ENCODE measurements around the gene RAB4A. TPM values are rescaled to one million over a fixed set of nuclear protein-coding genes. Genes with fewer than 3 reads are reported as not detected.

Gene RAB4A, protein sequence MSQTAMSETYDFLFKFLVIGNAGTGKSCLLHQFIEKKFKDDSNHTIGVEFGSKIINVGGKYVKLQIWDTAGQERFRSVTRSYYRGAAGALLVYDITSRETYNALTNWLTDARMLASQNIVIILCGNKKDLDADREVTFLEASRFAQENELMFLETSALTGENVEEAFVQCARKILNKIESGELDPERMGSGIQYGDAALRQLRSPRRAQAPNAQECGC
- total RNA-seq = 10 to 100 TPM; 34.8 to 54.9 TPM
- 10 to 100 TPM; 50.5 to 64.0 (median 58.5) TPM for polyA plus RNA-seq (ENCODE audit: insufficient read length in 6 of 6)
- long read RNA-seq, donor 1, transcript RAB4A-201 (8 exons, 2,966 nt) = major isoform, 35 of 36 reads
- long read RNA-seq, donor 1, partial matches to known transcripts = 0 of 36 reads
- long read RNA-seq, donor 1, other reads (novel, unspliced or antisense) = 0 of 36 reads
- long read RNA-seq, donor 2, transcript RAB4A-201 (8 exons, 2,966 nt) = major isoform, 27 of 42 reads
- long read RNA-seq, donor 2, partial matches to known transcripts = 15 of 42 reads
- long read RNA-seq, donor 2, other reads (novel, unspliced or antisense) = 0 of 42 reads
- long read RNA-seq, donor 3, transcript RAB4A-201 (8 exons, 2,966 nt) = major isoform, 28 of 29 reads
- long read RNA-seq, donor 3, partial matches to known transcripts = 0 of 29 reads
- long read RNA-seq, donor 3, other reads (novel, unspliced or antisense) = 0 of 29 reads
- long read RNA-seq, donor 4, transcript RAB4A-205 (6 exons, 2,799 nt) = minor isoform, 5 of 27 reads
- long read RNA-seq, donor 4, transcript RAB4A-201 (8 exons, 2,966 nt) = major isoform, 16 of 27 reads
- long read RNA-seq, donor 4, partial matches to known transcripts = 3 of 27 reads
- long read RNA-seq, donor 4, other reads (novel, unspliced or antisense) = 2 of 27 reads
- long read RNA-seq, donor 5, transcript RAB4A-201 (8 exons, 2,966 nt) = major isoform, 24 of 24 reads
- long read RNA-seq, donor 5, partial matches to known transcripts = 0 of 24 reads
- long read RNA-seq, donor 5, other reads (novel, unspliced or antisense) = 0 of 24 reads
- long read RNA-seq, donor 6, transcript RAB4A-201 (8 exons, 2,966 nt) = major isoform, 31 of 46 reads
- long read RNA-seq, donor 6, partial matches to known transcripts = 12 of 46 reads
- long read RNA-seq, donor 6, other reads (novel, unspliced or antisense) = 0 of 46 reads
- long read RNA-seq, donor 7, transcript RAB4A-201 (8 exons, 2,966 nt) = major isoform, 11 of 11 reads
- long read RNA-seq, donor 7, partial matches to known transcripts = 0 of 11 reads
- long read RNA-seq, donor 7, other reads (novel, unspliced or antisense) = 0 of 11 reads
- long read RNA-seq, donor 8, transcript RAB4A-201 (8 exons, 2,966 nt) = major isoform, 29 of 31 reads
- long read RNA-seq, donor 8, partial matches to known transcripts = 0 of 31 reads
- long read RNA-seq, donor 8, other reads (novel, unspliced or antisense) = 0 of 31 reads
- long read RNA-seq, donor 9 = 0 reads
- long read RNA-seq, donor 10, transcript RAB4A-201 (8 exons, 2,966 nt) = major isoform, 27 of 33 reads
- long read RNA-seq, donor 10, partial matches to known transcripts = 2 of 33 reads
- long read RNA-seq, donor 10, other reads (novel, unspliced or antisense) = 0 of 33 reads
- long read RNA-seq, donor 11, transcript RAB4A-201 (8 exons, 2,966 nt) = major isoform, 43 of 43 reads
- long read RNA-seq, donor 11, partial matches to known transcripts = 0 of 43 reads
- long read RNA-seq, donor 11, other reads (novel, unspliced or antisense) = 0 of 43 reads
- long read RNA-seq, donor 12, transcript RAB4A-201 (8 exons, 2,966 nt) = major isoform, 23 of 24 reads
- long read RNA-seq, donor 12, partial matches to known transcripts = 0 of 24 reads
- long read RNA-seq, donor 12, other reads (novel, unspliced or antisense) = 0 of 24 reads

DNA sequence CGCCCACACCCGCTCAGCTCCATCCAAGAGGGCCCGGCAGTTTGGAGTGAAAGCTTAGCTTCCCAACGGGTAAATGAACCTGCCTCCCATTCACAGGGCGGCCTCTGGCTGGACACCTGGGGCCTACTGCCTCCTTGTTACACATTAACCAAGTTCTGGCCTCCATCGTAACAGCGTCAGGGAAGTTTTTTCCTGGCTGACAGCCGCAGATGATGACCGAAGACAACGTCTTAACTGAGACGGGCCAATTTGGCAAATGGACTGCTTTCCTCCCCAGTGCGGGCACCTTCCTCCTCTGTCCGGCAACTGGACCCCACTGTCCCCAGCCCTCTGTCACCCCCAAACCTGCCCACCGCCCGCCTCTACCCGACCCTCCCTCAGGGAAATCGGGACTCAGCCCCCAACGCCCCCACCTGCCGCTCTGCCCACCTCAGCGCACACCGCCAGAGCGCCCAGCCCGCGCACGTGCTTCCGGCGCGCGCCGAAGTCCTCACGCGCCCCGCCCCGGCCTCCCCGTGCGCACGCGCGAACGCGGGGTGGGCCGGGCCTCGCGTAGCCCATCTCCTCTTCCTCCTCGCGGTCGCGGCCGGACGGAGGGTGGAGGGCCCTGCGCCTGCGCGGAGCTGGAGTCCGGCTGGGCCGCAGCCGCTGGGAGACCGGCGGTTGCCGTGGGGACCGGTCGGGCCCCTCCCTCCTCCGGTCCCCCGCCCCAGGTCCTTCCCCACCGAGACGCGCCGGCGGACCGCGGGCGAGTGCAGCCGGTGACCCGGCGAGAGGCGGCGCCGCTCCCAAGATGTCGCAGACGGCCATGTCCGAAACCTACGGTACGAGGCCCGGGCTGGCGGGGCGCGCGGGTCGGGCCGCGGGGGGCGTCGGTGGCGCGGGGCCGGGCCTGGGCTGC lies at the start of gene RAB4A:
Gene RAB4A (plus strand): TSS at position 565 of the 901 bp plus-strand sequence. CDS start 229 bp downstream, at position 794.
- Histone ChIP-seq H3K4me1 (peaks cover 19 to 35% of the 10 kb centered on the region in 2 donors), H3K4me3 (peak within 1 kb of the TSS; percentile 52 to 67), H3K27ac (peak within 1 kb of the TSS; percentile 69 to 70), H3K9me3 (peaks cover 0 to 7% of the 10 kb centered on the region in 2 donors), H3K27me3 (no peaks in the 10 kb centered on the region), H3K36me3 (no peaks in the 10 kb centered on the region)
- TF ChIP-seq CTCF (IDR thresholded peaks at IDR 0.05) = no peak
- ATAC-seq = peak; percentile 93
- DNase-seq = peak; percentile 78 to 98 (median 90)
- intact Hi-C loops (cut with DNase I) = no loop called here

DNA sequence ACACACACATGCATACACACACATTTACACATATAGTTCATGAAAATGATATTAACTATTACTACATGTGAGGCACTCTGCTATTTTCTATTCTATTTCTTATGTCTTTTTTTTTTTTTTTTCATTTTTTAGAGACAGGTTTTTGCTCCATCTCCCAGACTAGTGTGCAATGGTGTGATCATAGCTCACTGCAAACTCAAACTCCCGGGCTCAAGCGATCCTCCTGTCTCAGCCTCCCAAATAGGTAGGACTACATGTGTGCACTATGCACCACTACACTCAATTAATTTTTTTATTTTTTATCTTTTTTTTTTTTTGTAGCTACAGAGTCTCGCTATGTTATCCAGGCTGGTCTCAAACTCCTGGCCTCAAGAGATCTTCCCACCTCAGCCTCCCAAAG lies 48.8 kb upstream of the RAB4A start:
- ATAC-seq = no peak
- peaks cover 0 to 7% of the 10 kb centered on the region in 2 donors for H3K4me1 ChIP-seq
- H3K36me3 ChIP-seq = no peaks in the 10 kb centered on the region
- intact Hi-C loops (cut with DNase I) = loop anchor here in 1 of 2 donors (10.0 kb wide), 1 partner anchor 487 kb away; the partner anchor contains the start of gene RHOU
- H3K9me3 ChIP-seq = no peaks in the 10 kb centered on the region
- no peak for TF ChIP-seq CTCF (IDR thresholded peaks at IDR 0.05)
- H3K27me3 ChIP-seq = no peaks in the 10 kb centered on the region
- no peak overlapping the region for H3K4me3 ChIP-seq
- H3K27ac ChIP-seq = no peak overlapping the region
- DNase-seq = no peak

DNA sequence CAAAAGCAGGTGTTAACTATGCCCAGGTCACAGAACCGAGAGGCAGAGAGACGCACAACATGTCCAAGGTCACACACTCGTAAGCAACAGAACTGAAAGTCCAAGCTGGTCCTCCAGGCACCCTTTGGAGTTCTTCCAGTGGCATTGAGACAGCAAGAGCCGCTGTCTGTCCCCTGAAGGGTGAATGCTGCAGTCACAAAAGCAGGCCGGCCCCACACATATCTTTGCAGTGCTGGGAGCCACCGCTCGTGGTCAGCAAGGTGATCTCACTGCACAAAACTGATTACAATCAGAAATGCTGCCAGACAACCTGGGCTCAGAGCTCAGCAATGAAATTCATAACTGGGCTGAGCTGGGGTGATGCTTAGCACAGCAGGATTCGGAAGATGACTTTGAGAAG lies 47.4 kb upstream of the RAB4A start:
- Histone ChIP-seq H3K9me3 (no peaks in the 10 kb centered on the region), H3K27ac (no peak overlapping the region), H3K4me1 (peaks cover 0 to 14% of the 10 kb centered on the region in 2 donors), H3K27me3 (peaks cover 0 to 7% of the 10 kb centered on the region in 2 donors), H3K4me3 (no peak overlapping the region), H3K36me3 (no peaks in the 10 kb centered on the region)
- no peak for ATAC-seq
- no peak for TF ChIP-seq CTCF (IDR thresholded peaks at IDR 0.05)
- intact Hi-C loops (cut with DNase I) = loop anchor here in 1 of 2 donors (10.0 kb wide), 1 partner anchor 489 kb away; the partner anchor contains the start of gene RHOU
- DNase-seq = no peak

All from left lung (tissue), 14 donors.